ENCODE results near the gene PSD2.

DNA sequence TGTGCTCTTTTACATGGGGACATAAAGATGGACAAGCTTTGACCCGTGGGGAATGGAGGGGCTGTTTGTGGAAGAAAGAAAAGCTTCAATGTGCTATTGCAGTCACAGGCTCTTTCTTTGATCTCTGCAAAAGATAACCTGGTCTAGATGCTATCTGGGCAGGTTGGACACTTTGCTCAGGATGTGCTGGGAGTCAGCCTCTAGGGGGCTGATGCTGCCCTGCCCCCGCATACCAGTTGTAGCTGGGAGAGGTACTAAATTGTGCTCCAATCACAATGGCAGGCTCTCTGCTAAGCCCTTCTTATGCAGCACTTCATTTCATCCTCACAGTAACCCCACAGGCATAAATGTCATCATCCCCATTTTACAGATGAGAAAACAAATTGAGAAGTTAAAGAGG lies 67.2 kb downstream of the PSD2 start:
- no peak for TF ChIP-seq JUNB (IDR thresholded peaks at IDR 0.05; ENCODE audit: unreplicated experiment)
- TF ChIP-seq, protein P1, sequence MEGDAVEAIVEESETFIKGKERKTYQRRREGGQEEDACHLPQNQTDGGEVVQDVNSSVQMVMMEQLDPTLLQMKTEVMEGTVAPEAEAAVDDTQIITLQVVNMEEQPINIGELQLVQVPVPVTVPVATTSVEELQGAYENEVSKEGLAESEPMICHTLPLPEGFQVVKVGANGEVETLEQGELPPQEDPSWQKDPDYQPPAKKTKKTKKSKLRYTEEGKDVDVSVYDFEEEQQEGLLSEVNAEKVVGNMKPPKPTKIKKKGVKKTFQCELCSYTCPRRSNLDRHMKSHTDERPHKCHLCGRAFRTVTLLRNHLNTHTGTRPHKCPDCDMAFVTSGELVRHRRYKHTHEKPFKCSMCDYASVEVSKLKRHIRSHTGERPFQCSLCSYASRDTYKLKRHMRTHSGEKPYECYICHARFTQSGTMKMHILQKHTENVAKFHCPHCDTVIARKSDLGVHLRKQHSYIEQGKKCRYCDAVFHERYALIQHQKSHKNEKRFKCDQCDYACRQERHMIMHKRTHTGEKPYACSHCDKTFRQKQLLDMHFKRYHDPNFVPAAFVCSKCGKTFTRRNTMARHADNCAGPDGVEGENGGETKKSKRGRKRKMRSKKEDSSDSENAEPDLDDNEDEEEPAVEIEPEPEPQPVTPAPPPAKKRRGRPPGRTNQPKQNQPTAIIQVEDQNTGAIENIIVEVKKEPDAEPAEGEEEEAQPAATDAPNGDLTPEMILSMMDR (conservative IDR thresholded peaks at IDR 0.05; ENCODE audit: low read depth in 2 of 2): peak; percentile 36 to 41
- TF ChIP-seq EZH2phosphoT487 (IDR thresholded peaks at IDR 0.05; ENCODE audit: unreplicated experiment): no peak
- TF ChIP-seq EZH2 (IDR thresholded peaks at IDR 0.05; ENCODE audit: low read depth, unreplicated experiment): no peak
- no peak for TF ChIP-seq CREB1 (CRISPR knock-in tag; IDR thresholded peaks at IDR 0.05; ENCODE audit: low read depth)
- TF ChIP-seq, protein P2, sequence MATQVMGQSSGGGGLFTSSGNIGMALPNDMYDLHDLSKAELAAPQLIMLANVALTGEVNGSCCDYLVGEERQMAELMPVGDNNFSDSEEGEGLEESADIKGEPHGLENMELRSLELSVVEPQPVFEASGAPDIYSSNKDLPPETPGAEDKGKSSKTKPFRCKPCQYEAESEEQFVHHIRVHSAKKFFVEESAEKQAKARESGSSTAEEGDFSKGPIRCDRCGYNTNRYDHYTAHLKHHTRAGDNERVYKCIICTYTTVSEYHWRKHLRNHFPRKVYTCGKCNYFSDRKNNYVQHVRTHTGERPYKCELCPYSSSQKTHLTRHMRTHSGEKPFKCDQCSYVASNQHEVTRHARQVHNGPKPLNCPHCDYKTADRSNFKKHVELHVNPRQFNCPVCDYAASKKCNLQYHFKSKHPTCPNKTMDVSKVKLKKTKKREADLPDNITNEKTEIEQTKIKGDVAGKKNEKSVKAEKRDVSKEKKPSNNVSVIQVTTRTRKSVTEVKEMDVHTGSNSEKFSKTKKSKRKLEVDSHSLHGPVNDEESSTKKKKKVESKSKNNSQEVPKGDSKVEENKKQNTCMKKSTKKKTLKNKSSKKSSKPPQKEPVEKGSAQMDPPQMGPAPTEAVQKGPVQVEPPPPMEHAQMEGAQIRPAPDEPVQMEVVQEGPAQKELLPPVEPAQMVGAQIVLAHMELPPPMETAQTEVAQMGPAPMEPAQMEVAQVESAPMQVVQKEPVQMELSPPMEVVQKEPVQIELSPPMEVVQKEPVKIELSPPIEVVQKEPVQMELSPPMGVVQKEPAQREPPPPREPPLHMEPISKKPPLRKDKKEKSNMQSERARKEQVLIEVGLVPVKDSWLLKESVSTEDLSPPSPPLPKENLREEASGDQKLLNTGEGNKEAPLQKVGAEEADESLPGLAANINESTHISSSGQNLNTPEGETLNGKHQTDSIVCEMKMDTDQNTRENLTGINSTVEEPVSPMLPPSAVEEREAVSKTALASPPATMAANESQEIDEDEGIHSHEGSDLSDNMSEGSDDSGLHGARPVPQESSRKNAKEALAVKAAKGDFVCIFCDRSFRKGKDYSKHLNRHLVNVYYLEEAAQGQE (IDR thresholded peaks at IDR 0.05; ENCODE audit: unreplicated experiment): no peak
